Activated T-cell treated with anti-CD3 and anti-CD28 coated beads for 24 hours (primary cell): ENCODE measurements around the gene SAMD4B.
"Not testable (repeated sequence)": the region's sequence is repeated elsewhere in the genome, so short reads cannot be mapped to it uniquely, and the experiment has no call there.

Source experiments
- DNase-seq: peaks from one replicate; pipeline ENCODE4 v3.0.0-alpha.2; 2020; ENCODE audit warnings: low read depth

SAMD4B gene

GRCh38 chr19:39310558-39311311 lies 31.5 kb upstream of the SAMD4B start:
- DNase-seq: no peak

GRCh38 chr19:39314016-39314728 lies 28.0 kb upstream of the SAMD4B start:
- DNase-seq: no peak

GRCh38 chr19:39315933-39316332 lies 26.3 kb upstream of the SAMD4B start:
- no peak for DNase-seq

- no peak for DNase-seq
Measured at GRCh38 chr19:39316627-39317321, 25.4 kb upstream of the SAMD4B start.

- DNase-seq: no peak
Measured at GRCh38 chr19:39317476-39317875, 24.7 kb upstream of the SAMD4B start.

- no peak for DNase-seq
Measured at GRCh38 chr19:39318071-39318470, 24.1 kb upstream of the SAMD4B start.

- DNase-seq: no peak
Measured at GRCh38 chr19:39318690-39319089, 23.5 kb upstream of the SAMD4B start.

GRCh38 chr19:39319098-39319891 lies 22.9 kb upstream of the SAMD4B start:
- DNase-seq: no peak

- DNase-seq: no peak
Measured at GRCh38 chr19:39319892-39320248, 22.4 kb upstream of the SAMD4B start.

GRCh38 chr19:39321117-39321831 lies 20.9 kb upstream of the SAMD4B start:
- DNase-seq: no peak

- DNase-seq: no peak
Measured at GRCh38 chr19:39321832-39322176, 20.4 kb upstream of the SAMD4B start.

- DNase-seq: no peak
Measured at GRCh38 chr19:39324242-39324842, 17.9 kb upstream of the SAMD4B start.

- no peak for DNase-seq
Measured at GRCh38 chr19:39325778-39326665, 16.2 kb upstream of the SAMD4B start.

- no peak for DNase-seq
Measured at GRCh38 chr19:39327363-39328045, 14.7 kb upstream of the SAMD4B start.

GRCh38 chr19:39328046-39328705 lies 14.0 kb upstream of the SAMD4B start:
- peak; percentile 79 for DNase-seq

- no peak for DNase-seq
Measured at GRCh38 chr19:39329948-39330347, 12.3 kb upstream of the SAMD4B start.

GRCh38 chr19:39332293-39332692 lies 9.9 kb upstream of the SAMD4B start:
- no peak for DNase-seq

GRCh38 chr19:39332738-39333137 lies 9.5 kb upstream of the SAMD4B start:
- not testable (repeated sequence) for DNase-seq

GRCh38 chr19:39333507-39333906 lies 8.7 kb upstream of the SAMD4B start:
- no peak for DNase-seq
